Transverse colon (tissue), 4 donors: ENCODE measurements around the gene PSMA5. TPM values are rescaled to one million over a fixed set of nuclear protein-coding genes. Genes with fewer than 3 reads are reported as not detected.

Experiments used
- DNase-seq: peaks from one replicate; pipeline ENCODE4 v3.0.0-alpha.2; 2019
- H3K27ac ChIP-seq, 4 donors: fragments of 200-600 bp; sonication (generic); 2 replicates each; pipeline ENCODE4 v1.5.1; 2016 to 2018; ENCODE audit warnings: inconsistent platforms in 4 of 4
- H3K27me3 ChIP-seq: fragments of 200-600 bp; sonication (generic); 2 replicates; pipeline ENCODE4 v1.5.1; 2017; ENCODE audit warnings: inconsistent platforms
- H3K36me3 ChIP-seq, 4 donors: fragments of 200-600 bp; sonication (generic); 2 replicates each; pipeline ENCODE4 v1.5.1; 2017 to 2019; ENCODE audit warnings: inconsistent platforms in 4 of 4
- H3K4me1 ChIP-seq, 4 donors: fragments of 200-600 bp; sonication (generic); 2 replicates each; pipeline ENCODE4 v1.5.1; 2017 to 2020; ENCODE audit warnings: inconsistent platforms in 4 of 4
- H3K4me3 ChIP-seq, 4 donors: fragments of 200-600 bp; sonication (generic); 1 replicate in 1 of 4; 2 replicates in 3 of 4; pipeline versions ENCODE4 v1.5.1 to v1.6.1; 2017 to 2019; ENCODE audit warnings: inconsistent platforms in 4 of 4
- H3K9me3 ChIP-seq, 2 donors: fragments of 200-600 bp; sonication (generic); 2 replicates each; pipeline ENCODE4 v1.5.1; 2017 to 2019; ENCODE audit warnings: inconsistent platforms in 2 of 2
- CTCF ChIP-seq, 5 experiments: fragments of 200-600 bp in 3 of 5; fragments of 450-650 bp in 2 of 5; sonication (generic) in 3 of 5; IDR thresholded peaks; 1 replicate in 2 of 5; 2 replicates in 3 of 5; pipeline ENCODE4 v1.5.1; 2016 to 2017; ENCODE audit warnings: antibody characterized with exemption in 5 of 5, inconsistent platforms in 3 of 5, mild to moderate bottlenecking in 2 of 5, moderate library complexity in 1 of 5
- EP300 ChIP-seq: sonication (generic); formaldehyde crosslinking; IDR thresholded peaks from one replicate; pipeline ENCODE4 v1.6.1; 2017; ENCODE audit warnings: antibody characterized with exemption, low read depth
- POLR2A ChIP-seq: fragments of 450-650 bp; IDR thresholded peaks from one replicate; pipeline ENCODE4 v1.6.1; 2016; ENCODE audit warnings: antibody characterized with exemption, mild to moderate bottlenecking, moderate library complexity
- POLR2AphosphoS5 ChIP-seq, 3 donors: sonication (generic); formaldehyde crosslinking; IDR thresholded peaks; one replicate each; pipeline ENCODE4 v1.6.1; 2016; ENCODE audit warnings: antibody characterized with exemption in 3 of 3
- whole genome bisulfite sequencing, 2 donors: methylation state at CpG; one replicate each; pipeline ENCODE4 v1.1.5; 2018; ENCODE audit warnings: low coverage in 1 of 2; 5-methylcytosine and 5-hydroxymethylcytosine counted together
- in situ Hi-C, 4 donors: fragments of 200-750 bp; cut with MboI; loops; one replicate each; pipeline versions ENCODE4 v1.15.0 to v1.15.1; 2017; ENCODE audit warnings: low sequenced_read_pairs in 3 of 4, low pct_ligation_motif_present in 1 of 4, low pct_unique_long_range_greater_than_20kb in 1 of 4
- intact Hi-C: fragments of 100-400 bp; cut with DNase I; formaldehyde crosslinking; loops from one replicate; pipeline ENCODE4 v1.15.1; 2023; ENCODE audit warnings: low total_unique reads
- total RNA-seq, 4 donors: library from RNA; depleted of rRNA; stranded (reverse); fragments of >200 nt; gene quantifications; one replicate each; pipeline ENCODE4 v1.1.0, GENCODE V29; 2016

The PSMA5 gene
- total RNA-seq, 4 donors from 2014 or later: 28.4 to 41.8 (median 33.3) TPM

GRCh38 chr1:109423498-109423897, 2.8 kb downstream of the PSMA5 start:
- Histone ChIP-seq H3K4me1 (peaks cover 14 to 37% (median 23%) of the 10 kb centered on the region in 4 donors), H3K27me3 (no peaks in the 10 kb centered on the region), H3K27ac (no peak overlapping the region), H3K36me3 (peaks cover 0 to 25% (median 9%) of the 10 kb centered on the region in 4 donors), H3K4me3 (no peak overlapping the region), H3K9me3 (no peaks in the 10 kb centered on the region)
- TF ChIP-seq POLR2AphosphoS5 (IDR thresholded peaks at IDR 0.05) (no peak), EP300 (no peak), CTCF (IDR thresholded peaks at IDR 0.05) (no peak), POLR2A (no peak)
- WGBS, 2 donors: 55 to 70% methylated on average over 2 of the region's 2 CpGs
- intact Hi-C loops (no loop called here), in situ Hi-C loops (loop anchor here in 1 of 4 donors (25.0 kb wide), 1 partner anchor 136 kb away; the partner anchor contains the start of gene PSRC1)
- no peak for DNase-seq

GRCh38 chr1:109412551-109412950, 13.7 kb downstream of the PSMA5 start:
- no peak for DNase-seq
- TF ChIP-seq POLR2AphosphoS5 (IDR thresholded peaks at IDR 0.05): no peak
- no peak for TF ChIP-seq CTCF (IDR thresholded peaks at IDR 0.05)
- no peak for TF ChIP-seq POLR2A
- TF ChIP-seq EP300: no peak
- Histone ChIP-seq H3K36me3 (peaks cover 0 to 80% (median 39%) of the 10 kb centered on the region in 4 donors), H3K9me3 (no peaks in the 10 kb centered on the region), H3K4me1 (no peaks in the 10 kb centered on the region), H3K4me3 (no peak overlapping the region), H3K27ac (no peak overlapping the region), H3K27me3 (no peaks in the 10 kb centered on the region)
- in situ Hi-C loops: loop anchor here in 1 of 4 donors (25.0 kb wide), 1 partner anchor 125 kb away; the partner anchor contains the start of gene PSRC1
- WGBS, 2 donors: 83 to 85% methylated on average over 2 of the region's 2 CpGs
- intact Hi-C loops: no loop called here

- Histone ChIP-seq H3K4me1 (no peaks in the 10 kb centered on the region), H3K4me3 (no peak overlapping the region), H3K27me3 (no peaks in the 10 kb centered on the region), H3K9me3 (no peaks in the 10 kb centered on the region), H3K36me3 (peaks cover 0 to 51% (median 14%) of the 10 kb centered on the region in 4 donors), H3K27ac (no peak overlapping the region)
- TF ChIP-seq EP300 (no peak), CTCF (IDR thresholded peaks at IDR 0.05) (no peak), POLR2AphosphoS5 (IDR thresholded peaks at IDR 0.05) (no peak), POLR2A (no peak)
- WGBS, 2 donors: 62 to 74% methylated on average over 4 of the region's 4 CpGs
- in situ Hi-C loops (loop anchor here (5.0 to 25.0 kb wide), 3 partner anchors 118 to 143 kb away; partner anchors contain the start of gene PSRC1 (in 1 of the 4)), intact Hi-C loops (loop anchor here (5.0 to 10.0 kb wide), 2 partner anchors 50 to 138 kb away; no protein-coding TSS in a partner anchor)
- no peak for DNase-seq
Measured at GRCh38 chr1:109404838-109405237, 21.4 kb downstream of the PSMA5 start.

GRCh38 chr1:109402025-109402424, 24.2 kb downstream of the PSMA5 start:
- Histone ChIP-seq H3K4me3 (no peak overlapping the region), H3K4me1 (peaks cover 0 to 14% (median 9%) of the 10 kb centered on the region in 4 donors), H3K9me3 (no peaks in the 10 kb centered on the region), H3K36me3 (peaks cover 0 to 23% (median 2%) of the 10 kb centered on the region in 4 donors), H3K27me3 (no peaks in the 10 kb centered on the region), H3K27ac (no peak overlapping the region)
- intact Hi-C loops: loop anchor here (5.0 to 10.0 kb wide), 2 partner anchors 47 to 135 kb away; no protein-coding TSS in a partner anchor
- DNase-seq: no peak
- in situ Hi-C loops: loop anchor here (5.0 to 25.0 kb wide), 3 partner anchors 115 to 140 kb away; partner anchors contain the start of gene PSRC1 (in 1 of the 4)
- TF ChIP-seq POLR2AphosphoS5 (IDR thresholded peaks at IDR 0.05): no peak
- no peak for TF ChIP-seq EP300
- no peak for TF ChIP-seq CTCF (IDR thresholded peaks at IDR 0.05)
- no peak for TF ChIP-seq POLR2A
